Fibroblast of villous mesenchyme (primary cell): ENCODE data around the gene CHD1L. TPM values are rescaled to one million over a fixed set of nuclear protein-coding genes. Genes with fewer than 3 reads are reported as not detected.

Experiments used
- DNase-seq: peaks from one replicate; pipeline ENCODE4 v3.0.0-alpha.2; 2010; ENCODE audit warnings: low read depth
- H3K4me3 ChIP-seq: 2 replicates; pipeline ENCODE4 v1.5.1; 2011; ENCODE audit warnings: low read depth, mild to moderate bottlenecking, low read length
- CTCF ChIP-seq: IDR thresholded peaks from 2 replicates; pipeline ENCODE4 v1.5.1; 2012; ENCODE audit warnings: low read depth, mild to moderate bottlenecking, low read length; ENCODE audit not compliant: insufficient read depth
- total RNA-seq: library from RNA; depleted of rRNA; stranded (reverse); fragments of >200 nt; gene quantifications from 2 replicates; pipeline ENCODE4 v1.2.3, GENCODE V29; 2012

CHD1L gene
- total RNA-seq, 1 donor, result 37.6 TPM

DNA sequence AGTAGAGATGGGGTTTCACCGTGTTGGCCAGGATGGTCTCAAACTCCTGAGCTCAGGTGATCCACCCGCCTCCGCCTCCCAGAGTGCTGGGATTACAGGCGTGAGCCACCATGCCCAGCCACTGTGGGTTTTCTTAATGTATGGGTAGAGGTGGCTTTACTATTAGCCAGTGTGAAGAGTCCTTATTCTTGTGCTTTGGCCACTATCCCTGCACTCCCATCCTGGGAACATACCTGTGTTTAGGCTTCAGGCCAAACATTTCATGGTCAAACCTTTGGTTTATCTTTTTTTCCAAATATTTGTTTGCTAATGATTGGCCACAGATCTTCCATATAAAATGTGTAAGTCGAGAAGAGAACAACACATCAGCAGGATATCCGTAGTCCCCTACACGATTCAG is 33.9 kb upstream of the CHD1L start:
- DNase-seq, result no peak
- no peak for TF ChIP-seq CTCF
- no peak overlapping the region for H3K4me3 ChIP-seq

DNA sequence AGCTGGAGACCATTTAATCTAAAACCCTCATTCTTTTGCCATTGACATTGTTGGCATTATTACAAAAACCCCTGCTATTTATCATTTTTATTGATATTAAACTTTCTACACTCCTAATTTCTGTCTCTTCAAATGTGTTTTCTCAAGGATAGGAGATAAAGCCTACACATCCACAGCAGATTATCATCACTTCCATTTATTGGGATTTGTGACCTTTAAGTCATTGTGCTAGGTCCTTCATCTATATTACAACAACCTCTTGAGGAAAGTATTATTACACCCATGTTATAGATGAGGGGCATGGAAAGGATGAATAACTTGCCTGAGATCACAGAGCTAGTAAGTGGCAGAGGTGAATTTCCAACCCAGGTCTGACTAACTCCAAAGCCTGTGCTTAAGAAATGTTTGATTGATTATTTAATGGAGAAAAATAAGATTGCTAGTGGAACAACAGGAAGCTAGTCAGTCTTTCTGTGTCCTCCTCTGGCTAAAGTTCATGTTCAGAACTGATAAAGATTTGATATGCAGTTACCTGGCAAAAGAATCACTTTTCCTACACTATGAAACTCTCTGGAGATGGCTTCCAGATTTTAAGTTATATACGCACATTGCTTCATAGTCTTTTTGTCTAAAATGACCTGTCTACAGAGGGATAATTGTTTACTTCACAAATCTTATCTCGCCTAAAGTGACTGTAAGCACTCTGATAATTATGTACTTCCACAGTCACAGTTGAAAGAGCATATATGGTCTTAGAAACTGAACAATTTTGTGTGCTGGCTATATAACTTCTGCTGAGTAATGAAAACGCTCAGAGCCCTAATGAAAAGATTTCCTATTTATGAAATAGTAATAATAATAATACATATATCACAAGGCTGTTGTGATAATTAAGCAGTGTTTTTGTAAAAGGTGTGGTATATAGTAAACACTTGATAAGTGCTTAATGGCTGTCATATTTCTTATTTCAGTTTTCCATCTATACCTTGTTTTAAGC is 32.4 kb upstream of the CHD1L start:
- no peak for TF ChIP-seq CTCF
- H3K4me3 ChIP-seq, result no peak overlapping the region
- DNase-seq, result no peak

DNA sequence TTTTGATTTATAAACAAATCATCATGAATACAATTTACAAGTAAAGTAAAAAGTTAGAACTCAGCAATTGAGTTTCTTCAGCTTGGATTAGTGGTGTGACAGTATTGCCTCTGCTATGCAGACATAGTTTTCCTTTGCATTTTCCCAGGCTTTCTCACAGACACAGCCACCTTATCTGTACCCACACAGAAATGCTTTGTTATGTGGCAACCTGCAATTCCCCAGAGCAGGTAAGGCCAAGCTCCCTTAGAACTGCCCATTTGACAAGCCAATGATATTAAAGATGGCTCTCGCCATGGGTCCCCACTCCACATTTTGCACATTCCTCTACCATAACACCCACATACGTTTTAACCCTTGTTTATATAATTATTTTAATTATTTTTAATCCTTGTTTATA is 31.5 kb upstream of the CHD1L start:
- no peak for DNase-seq
- H3K4me3 ChIP-seq, result no peak overlapping the region
- no peak for TF ChIP-seq CTCF

DNA sequence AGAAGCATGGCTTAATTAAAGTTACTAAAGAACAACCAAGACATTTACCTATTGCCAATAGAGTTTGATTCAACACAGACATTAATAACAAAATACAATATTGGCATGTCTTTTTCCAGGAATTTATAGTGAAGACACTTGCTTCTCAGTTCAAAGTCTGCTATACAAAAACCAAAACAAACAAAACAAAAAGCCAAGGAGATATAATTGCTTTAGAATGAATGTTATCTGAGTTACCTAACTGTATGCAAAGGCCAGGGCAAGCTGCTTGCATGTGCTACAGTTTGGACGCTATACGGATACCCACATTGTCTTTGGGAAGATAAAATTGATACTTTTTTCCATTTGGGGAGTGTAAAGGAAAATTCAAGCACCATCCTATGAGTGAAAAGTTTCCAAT is 30.9 kb upstream of the CHD1L start:
- no peak for DNase-seq
- no peak for TF ChIP-seq CTCF
- H3K4me3 ChIP-seq, result no peak overlapping the region

DNA sequence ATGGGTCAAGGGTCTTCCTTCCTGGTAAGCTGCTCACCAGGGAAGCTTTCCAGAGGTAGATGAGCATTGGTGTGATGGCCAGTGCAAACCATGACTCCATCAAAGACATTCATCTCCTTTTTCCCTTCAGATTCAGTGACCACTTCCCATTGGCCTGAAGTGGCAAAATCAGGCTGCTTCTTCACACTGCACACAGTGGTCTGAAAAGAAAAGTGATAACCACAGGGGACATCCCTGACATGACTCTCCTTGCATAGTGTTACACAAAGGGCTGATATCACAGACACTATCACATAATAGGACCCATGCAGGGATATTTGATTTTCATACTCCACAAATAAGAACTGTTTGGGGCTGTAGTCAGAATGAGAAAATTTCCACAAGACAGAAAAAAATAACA is 29.2 kb upstream of the CHD1L start:
- H3K4me3 ChIP-seq, result no peak overlapping the region
- no peak for DNase-seq
- TF ChIP-seq CTCF, result no peak

DNA sequence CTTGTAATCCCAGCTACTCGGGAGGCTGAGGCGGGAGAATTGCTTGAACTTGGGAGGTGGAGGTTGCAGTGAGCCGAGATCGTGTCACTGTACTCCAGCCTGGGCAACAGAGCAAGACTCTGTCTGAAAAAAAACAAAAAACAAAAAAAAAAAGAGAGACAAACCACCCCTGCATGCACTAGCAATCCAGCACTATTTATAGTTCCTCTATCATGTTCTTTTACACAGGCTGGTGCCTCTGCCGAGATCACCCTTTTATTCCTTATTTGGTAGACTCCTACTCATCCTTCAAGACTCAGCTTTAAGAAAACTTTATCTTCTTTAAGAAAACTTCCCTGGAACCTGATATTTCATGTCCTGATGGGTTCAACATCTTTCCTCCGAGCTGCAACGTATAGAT is 28.2 kb upstream of the CHD1L start:
- no peak overlapping the region for H3K4me3 ChIP-seq
- no peak for DNase-seq
- no peak for TF ChIP-seq CTCF
